Neural cell (in vitro differentiated cells): ENCODE data around the gene CAMLG. TPM values are rescaled to one million over a fixed set of nuclear protein-coding genes. Genes with fewer than 3 reads are reported as not detected.

ENCODE experiments used
- H2AFZ ChIP-seq: fragments of 200-600, 300-800 bp; sonication (generic), shearing (Covaris generic); 2 replicates; pipeline ENCODE4 v1.6.0; 2014; ENCODE audit warnings: low read depth, mild to moderate bottlenecking, antibody characterized with exemption, low read length, moderate library complexity
- H3F3A ChIP-seq: fragments of 200-600 bp; shearing (Covaris generic); 2 replicates; pipeline ENCODE4 v1.6.1; 2016; ENCODE audit warnings: mild to moderate bottlenecking, moderate library complexity, mixed read lengths, antibody characterized with exemption, low read length; ENCODE audit not compliant: insufficient read depth, poor library complexity, severe bottlenecking
- H3K27ac ChIP-seq: fragments of 200-600, 300-800 bp; sonication (generic), shearing (Covaris generic); 2 replicates; pipeline ENCODE4 v1.5.1; 2014; ENCODE audit warnings: mild to moderate bottlenecking, low read length, moderate library complexity
- H3K27me3 ChIP-seq: fragments of 300-800, 200-600 bp; sonication (generic), shearing (Covaris generic); 2 replicates; pipeline ENCODE4 v1.6.0; 2014; ENCODE audit warnings: mild to moderate bottlenecking, low read depth, low read length, moderate library complexity; ENCODE audit not compliant: insufficient read depth
- H3K36me3 ChIP-seq: fragments of 300-800, 200-600 bp; sonication (generic), shearing (Covaris generic); 2 replicates; pipeline ENCODE4 v1.5.1; 2014; ENCODE audit warnings: mild to moderate bottlenecking, antibody characterized with exemption, low read length, moderate library complexity; ENCODE audit not compliant: insufficient read depth
- H3K4me2 ChIP-seq: fragments of 300-800, 200-600 bp; sonication (generic), shearing (Covaris generic); 2 replicates; pipeline ENCODE4 v1.6.0; 2014; ENCODE audit warnings: mild to moderate bottlenecking, low read length
- H3K4me3 ChIP-seq: fragments of 300-800, 200-600 bp; sonication (generic), shearing (Covaris generic); 2 replicates; pipeline ENCODE4 v1.5.1; 2014; ENCODE audit warnings: mild to moderate bottlenecking, low read length, moderate library complexity
- H3K79me2 ChIP-seq: fragments of 200-600 bp; shearing (Covaris generic); replicated peaks from 2 replicates; pipeline ENCODE4 v1.6.0; 2014; ENCODE audit warnings: mild to moderate bottlenecking, low read length, moderate library complexity; ENCODE audit not compliant: insufficient read depth
- H3K9ac ChIP-seq: fragments of 300-800, 200-600 bp; sonication (generic), shearing (Covaris generic); 2 replicates; pipeline ENCODE4 v1.6.1; 2016; ENCODE audit warnings: mild to moderate bottlenecking, low read length, mixed read lengths
- H3K9me2 ChIP-seq: fragments of 200-600 bp; shearing (Covaris generic); 2 replicates; pipeline ENCODE4 v1.6.1; 2016; ENCODE audit warnings: mild to moderate bottlenecking, low read length, mixed read lengths; ENCODE audit not compliant: insufficient read depth
- H3K9me3 ChIP-seq: fragments of 200-600, 300-800 bp; sonication (generic), shearing (Covaris generic); 2 replicates; pipeline ENCODE4 v1.6.1; 2016; ENCODE audit warnings: mild to moderate bottlenecking, mixed run types, low read length, moderate library complexity, mixed read lengths
- H4K20me1 ChIP-seq: fragments of 200-600 bp; shearing (Covaris generic); 2 replicates; pipeline ENCODE4 v1.6.1; 2016; ENCODE audit warnings: mild to moderate bottlenecking, mixed run types; ENCODE audit not compliant: insufficient read depth
- EP300 ChIP-seq: fragments of 450-650 bp; conservative IDR thresholded peaks from 2 replicates; pipeline ENCODE4 v1.6.1; 2014; ENCODE audit warnings: antibody characterized with exemption, mild to moderate bottlenecking, moderate library complexity; ENCODE audit not compliant: poor library complexity, severe bottlenecking
- EZH2 ChIP-seq: fragments of 200-600, 300-800 bp; shearing (Covaris generic), sonication (generic); IDR thresholded peaks from 2 replicates; pipeline ENCODE4 v1.6.1; 2014; ENCODE audit warnings: antibody characterized with exemption, low read length, borderline replicate concordance, mild to moderate bottlenecking; ENCODE audit not compliant: insufficient read depth, poor library complexity, severe bottlenecking
- MXI1 ChIP-seq: fragments of 450-650 bp; conservative IDR thresholded peaks from 2 replicates; pipeline ENCODE4 v1.6.1; 2014; ENCODE audit warnings: antibody characterized with exemption, mild to moderate bottlenecking; ENCODE audit not compliant: poor library complexity, severe bottlenecking
- POLR2AphosphoS5 ChIP-seq: IDR thresholded peaks from 2 replicates; pipeline ENCODE4 v1.6.1; 2012
- RAD21 ChIP-seq: fragments of 450-650 bp; conservative IDR thresholded peaks from 2 replicates; pipeline ENCODE4 v1.6.1; 2014; ENCODE audit warnings: antibody characterized with exemption, mild to moderate bottlenecking, moderate library complexity
- SMC3 ChIP-seq: fragments of 450-650 bp; conservative IDR thresholded peaks from 2 replicates; pipeline ENCODE4 v1.6.1; 2014; ENCODE audit warnings: antibody characterized with exemption, mild to moderate bottlenecking, moderate library complexity; ENCODE audit not compliant: poor library complexity
- TAF1 ChIP-seq: IDR thresholded peaks from 2 replicates; pipeline ENCODE4 v1.6.1; 2012; ENCODE audit warnings: low read depth
- polyA plus RNA-seq: library from polyadenylated mRNA; depleted of rRNA; stranded (reverse); fragments of >200 nt; gene quantifications from 2 replicates; pipeline ENCODE4 v1.2.3, GENCODE V29; 2014
- TF ChIP-seq, protein P1 (sequence below): IDR thresholded peaks from 2 replicates; pipeline ENCODE4 v1.6.1; 2012; ENCODE audit warnings: borderline replicate concordance
- TF ChIP-seq, protein P2 (sequence below): fragments of 450-650 bp; IDR thresholded peaks from 2 replicates; pipeline ENCODE4 v1.5.1; 2014; ENCODE audit warnings: antibody characterized with exemption, mild to moderate bottlenecking, moderate library complexity; ENCODE audit not compliant: poor library complexity, severe bottlenecking

CAMLG gene
- polyA plus RNA-seq, 1 donor from 2014 or later, result 104 TPM

DNA sequence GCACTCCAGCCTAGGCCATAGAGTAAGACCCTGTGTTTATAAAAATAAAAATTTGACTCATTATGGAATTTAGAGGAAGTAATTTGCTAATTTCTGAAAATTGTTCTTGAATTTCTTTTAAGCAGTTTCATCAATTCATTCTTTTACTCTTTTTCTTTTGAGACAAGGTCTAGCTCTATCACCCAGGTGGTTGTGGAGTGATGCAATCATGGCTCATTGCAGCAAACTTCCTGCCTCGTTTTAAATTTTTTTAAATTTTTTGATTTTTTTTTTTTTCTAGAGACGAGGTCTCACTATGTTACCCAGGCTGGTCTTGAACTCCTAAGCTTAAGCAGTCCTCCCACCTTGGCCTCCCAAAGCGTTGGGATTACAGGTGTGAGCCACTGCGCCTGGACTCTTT is 3.1 kb upstream of the CAMLG start:
- no peak overlapping the region for H3K4me2 ChIP-seq
- H3K4me3 ChIP-seq, result no peak overlapping the region
- no peak overlapping the region for H3K27ac ChIP-seq
- H4K20me1 ChIP-seq, result no peaks in the 10 kb centered on the region
- no peaks in the 10 kb centered on the region for H3K27me3 ChIP-seq
- no peaks in the 10 kb centered on the region for H3K9me2 ChIP-seq
- H3K9me3 ChIP-seq, result no peaks in the 10 kb centered on the region
- H3K79me2 ChIP-seq, result peaks cover 8% of the 10 kb centered on the region
- no peaks in the 10 kb centered on the region for H3K36me3 ChIP-seq
- H3K9ac ChIP-seq, result no peak overlapping the region
- no peak overlapping the region for H2AFZ ChIP-seq
- H3F3A ChIP-seq, result peaks cover 7% of the 10 kb centered on the region
- no peak for TF ChIP-seq EZH2

- Histone ChIP-seq H3K36me3 (no peaks in the 10 kb centered on the region), H3K27ac (no peak overlapping the region), H3K4me2 (no peak overlapping the region), H3K9me2 (no peaks in the 10 kb centered on the region), H3K9me3 (no peaks in the 10 kb centered on the region), H2AFZ (no peak overlapping the region), H3K79me2 (peaks cover 17% of the 10 kb centered on the region), H3K27me3 (no peaks in the 10 kb centered on the region), H4K20me1 (no peaks in the 10 kb centered on the region), H3F3A (peaks cover 7% of the 10 kb centered on the region), H3K4me3 (no peak overlapping the region), H3K9ac (no peak overlapping the region)
- TF ChIP-seq, protein P1, sequence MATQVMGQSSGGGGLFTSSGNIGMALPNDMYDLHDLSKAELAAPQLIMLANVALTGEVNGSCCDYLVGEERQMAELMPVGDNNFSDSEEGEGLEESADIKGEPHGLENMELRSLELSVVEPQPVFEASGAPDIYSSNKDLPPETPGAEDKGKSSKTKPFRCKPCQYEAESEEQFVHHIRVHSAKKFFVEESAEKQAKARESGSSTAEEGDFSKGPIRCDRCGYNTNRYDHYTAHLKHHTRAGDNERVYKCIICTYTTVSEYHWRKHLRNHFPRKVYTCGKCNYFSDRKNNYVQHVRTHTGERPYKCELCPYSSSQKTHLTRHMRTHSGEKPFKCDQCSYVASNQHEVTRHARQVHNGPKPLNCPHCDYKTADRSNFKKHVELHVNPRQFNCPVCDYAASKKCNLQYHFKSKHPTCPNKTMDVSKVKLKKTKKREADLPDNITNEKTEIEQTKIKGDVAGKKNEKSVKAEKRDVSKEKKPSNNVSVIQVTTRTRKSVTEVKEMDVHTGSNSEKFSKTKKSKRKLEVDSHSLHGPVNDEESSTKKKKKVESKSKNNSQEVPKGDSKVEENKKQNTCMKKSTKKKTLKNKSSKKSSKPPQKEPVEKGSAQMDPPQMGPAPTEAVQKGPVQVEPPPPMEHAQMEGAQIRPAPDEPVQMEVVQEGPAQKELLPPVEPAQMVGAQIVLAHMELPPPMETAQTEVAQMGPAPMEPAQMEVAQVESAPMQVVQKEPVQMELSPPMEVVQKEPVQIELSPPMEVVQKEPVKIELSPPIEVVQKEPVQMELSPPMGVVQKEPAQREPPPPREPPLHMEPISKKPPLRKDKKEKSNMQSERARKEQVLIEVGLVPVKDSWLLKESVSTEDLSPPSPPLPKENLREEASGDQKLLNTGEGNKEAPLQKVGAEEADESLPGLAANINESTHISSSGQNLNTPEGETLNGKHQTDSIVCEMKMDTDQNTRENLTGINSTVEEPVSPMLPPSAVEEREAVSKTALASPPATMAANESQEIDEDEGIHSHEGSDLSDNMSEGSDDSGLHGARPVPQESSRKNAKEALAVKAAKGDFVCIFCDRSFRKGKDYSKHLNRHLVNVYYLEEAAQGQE, result no peak
- no peak for TF ChIP-seq EP300
- TF ChIP-seq, protein P2, sequence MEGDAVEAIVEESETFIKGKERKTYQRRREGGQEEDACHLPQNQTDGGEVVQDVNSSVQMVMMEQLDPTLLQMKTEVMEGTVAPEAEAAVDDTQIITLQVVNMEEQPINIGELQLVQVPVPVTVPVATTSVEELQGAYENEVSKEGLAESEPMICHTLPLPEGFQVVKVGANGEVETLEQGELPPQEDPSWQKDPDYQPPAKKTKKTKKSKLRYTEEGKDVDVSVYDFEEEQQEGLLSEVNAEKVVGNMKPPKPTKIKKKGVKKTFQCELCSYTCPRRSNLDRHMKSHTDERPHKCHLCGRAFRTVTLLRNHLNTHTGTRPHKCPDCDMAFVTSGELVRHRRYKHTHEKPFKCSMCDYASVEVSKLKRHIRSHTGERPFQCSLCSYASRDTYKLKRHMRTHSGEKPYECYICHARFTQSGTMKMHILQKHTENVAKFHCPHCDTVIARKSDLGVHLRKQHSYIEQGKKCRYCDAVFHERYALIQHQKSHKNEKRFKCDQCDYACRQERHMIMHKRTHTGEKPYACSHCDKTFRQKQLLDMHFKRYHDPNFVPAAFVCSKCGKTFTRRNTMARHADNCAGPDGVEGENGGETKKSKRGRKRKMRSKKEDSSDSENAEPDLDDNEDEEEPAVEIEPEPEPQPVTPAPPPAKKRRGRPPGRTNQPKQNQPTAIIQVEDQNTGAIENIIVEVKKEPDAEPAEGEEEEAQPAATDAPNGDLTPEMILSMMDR, result no peak
- no peak for TF ChIP-seq POLR2AphosphoS5
- no peak for TF ChIP-seq RAD21
- TF ChIP-seq MXI1, result no peak
- no peak for TF ChIP-seq EZH2
- TF ChIP-seq SMC3, result no peak
- no peak for TF ChIP-seq TAF1
Observed at GRCh38 chr5:134736173-134736812, 2.1 kb upstream of the CAMLG start.
